CD4-positive, CD25-positive, alpha-beta regulatory T cell (primary cell): ENCODE data around the gene MADCAM1. TPM values are rescaled to one million over a fixed set of nuclear protein-coding genes. Genes with fewer than 3 reads are reported as not detected.

Experiments
- ATAC-seq, 2 donors: fragments of 150-1000 bp; cut with Tn5 transposase; one replicate each; pipeline ENCODE4 v1.10.0; 2021; ENCODE audit warnings: low read depth in 2 of 2, moderate number of reproducible peaks in 2 of 2, moderate library complexity in 1 of 2
- DNase-seq, 3 donors: peaks; one replicate each; pipeline versions ENCODE4 v3.0.0 to v3.0.0-alpha.2; 2012 to 2022; ENCODE audit warnings: mixed read lengths in 1 of 3
- H3K27ac ChIP-seq: one replicate; pipeline ENCODE4 v1.7.0; 2013; ENCODE audit warnings: mild to moderate bottlenecking, low read length; ENCODE audit not compliant: insufficient read depth, poor library complexity, severe bottlenecking
- H3K27me3 ChIP-seq: one replicate; pipeline ENCODE4 v1.7.0; 2013; ENCODE audit warnings: low read length; ENCODE audit not compliant: control insufficient read depth, insufficient read depth
- H3K36me3 ChIP-seq: one replicate; pipeline ENCODE4 v1.7.0; 2013; ENCODE audit warnings: mild to moderate bottlenecking, low read length, moderate library complexity; ENCODE audit not compliant: control insufficient read depth, insufficient read depth
- H3K4me1 ChIP-seq: 2 replicates; pipeline ENCODE4 v1.7.0; 2013; ENCODE audit warnings: mild to moderate bottlenecking, low read length; ENCODE audit not compliant: insufficient read depth, control insufficient read depth, poor library complexity, severe bottlenecking
- H3K4me3 ChIP-seq: one replicate; pipeline ENCODE4 v1.7.0; 2013; ENCODE audit warnings: low read depth, mild to moderate bottlenecking, low read length, moderate library complexity
- H3K9me3 ChIP-seq, 2 experiments: 1 replicate in 1 of 2; 2 replicates in 1 of 2; pipeline ENCODE4 v1.7.0; 2013; ENCODE audit warnings: low read length in 2 of 2, mild to moderate bottlenecking in 1 of 2, moderate library complexity in 1 of 2; ENCODE audit not compliant: control insufficient read depth in 2 of 2
- H3K27ac Mint-ChIP-seq, 3 donors: one replicate each; pipeline ENCODE4 v1.8.0; 2020 to 2022; ENCODE audit warnings: mild to moderate bottlenecking in 3 of 3, mixed read lengths in 3 of 3, moderate library complexity in 2 of 3
- H3K27me3 Mint-ChIP-seq: one replicate; pipeline ENCODE4 v1.8.0; 2022; ENCODE audit warnings: mild to moderate bottlenecking, mixed read lengths
- H3K36me3 Mint-ChIP-seq: one replicate; pipeline ENCODE4 v1.8.0; 2020; ENCODE audit warnings: mixed read lengths
- H3K4me1 Mint-ChIP-seq, 4 donors: one replicate each; pipeline ENCODE4 v1.8.0; 2020 to 2022; ENCODE audit warnings: mixed read lengths in 4 of 4, mild to moderate bottlenecking in 1 of 4
- H3K4me3 Mint-ChIP-seq, 4 donors: one replicate each; pipeline ENCODE4 v1.8.0; 2020 to 2022; ENCODE audit warnings: mild to moderate bottlenecking in 4 of 4, mixed read lengths in 4 of 4, moderate library complexity in 3 of 4
- H3K9me3 Mint-ChIP-seq, 7 donors: one replicate each; pipeline ENCODE4 v1.8.0; 2020 to 2022; ENCODE audit warnings: mixed read lengths in 7 of 7, mild to moderate bottlenecking in 3 of 7, moderate library complexity in 2 of 7
- polyA plus RNA-seq, 4 donors: library from polyadenylated mRNA; unstranded; fragments of 300-500 nt; fragmentation: Illumina TruSeq; gene quantifications; one replicate each; pipeline ENCODE4 v1.2.3, GENCODE V29; 2021
- total RNA-seq: library from RNA; stranded (reverse); gene quantifications from one replicate; pipeline ENCODE4 v1.2.3, GENCODE V29; 2022

MADCAM1 gene
- total and polyA plus RNA-seq, 5 donors from 2014 or later = 0.16 to 0.52 (median 0.32) TPM; not detected in 1

- Histone ChIP-seq H3K4me3 (no peak overlapping the region), H3K27me3 (no peaks in the 10 kb centered on the region), H3K27ac (no peak overlapping the region), H3K36me3 (peaks cover 23% of the 10 kb centered on the region), H3K9me3 (no peaks in the 10 kb centered on the region), H3K4me1 (peaks cover 18% of the 10 kb centered on the region)
- DNase-seq = no peak
- Mint-ChIP-seq H3K27me3 (no peaks in the 10 kb centered on the region), H3K4me1 (peaks cover 0 to 22% (median 6%) of the 10 kb centered on the region in 4 donors), H3K36me3 (peaks cover 5% of the 10 kb centered on the region), H3K4me3 (no peak overlapping the region), H3K27ac (no peak overlapping the region), H3K9me3 (no peaks in the 10 kb centered on the region)
- no peak for ATAC-seq
These were observed 40.0 kb downstream of the MADCAM1 start for GRCh38 chr19:536031-536880.

DNA sequence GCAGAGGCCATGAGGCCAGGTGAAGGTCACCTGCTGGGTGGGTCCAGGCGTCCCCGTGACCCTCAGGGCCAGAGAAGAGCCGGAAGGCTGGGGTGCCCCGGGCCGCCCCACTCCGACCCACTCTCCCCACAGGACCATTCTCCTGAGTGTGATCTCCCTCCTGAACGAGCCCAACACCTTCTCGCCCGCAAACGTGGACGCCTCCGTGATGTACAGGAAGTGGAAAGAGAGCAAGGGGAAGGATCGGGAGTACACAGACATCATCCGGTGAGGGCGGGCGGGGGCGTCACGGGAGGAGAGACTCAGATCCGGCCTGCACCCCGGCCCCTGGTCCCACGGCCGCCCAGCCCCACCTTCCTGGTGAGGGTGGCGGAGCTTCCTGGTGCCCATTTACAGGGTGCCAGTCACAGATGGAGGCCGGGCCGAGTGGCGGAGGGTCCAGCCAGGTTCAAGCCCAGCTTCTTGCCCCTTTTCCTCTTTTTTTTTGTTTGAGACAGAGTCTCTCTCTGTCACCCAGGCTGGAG is 40.7 kb downstream of the MADCAM1 start:
- peaks cover 5% of the 10 kb centered on the region for H3K36me3 Mint-ChIP-seq
- H3K36me3 ChIP-seq = peaks cover 23% of the 10 kb centered on the region
- no peak overlapping the region for H3K27ac Mint-ChIP-seq
- peaks cover 0 to 23% (median 6%) of the 10 kb centered on the region in 4 donors for H3K4me1 Mint-ChIP-seq
- H3K4me1 ChIP-seq = peaks cover 18% of the 10 kb centered on the region
- no peak overlapping the region for H3K4me3 Mint-ChIP-seq
- no peaks in the 10 kb centered on the region for H3K9me3 ChIP-seq
- no peaks in the 10 kb centered on the region for H3K9me3 Mint-ChIP-seq
- H3K4me3 ChIP-seq = no peak overlapping the region
- no peak overlapping the region for H3K27ac ChIP-seq
- ATAC-seq (no peak), DNase-seq (no peak)
- H3K27me3 ChIP-seq = no peaks in the 10 kb centered on the region
- no peaks in the 10 kb centered on the region for H3K27me3 Mint-ChIP-seq

DNA sequence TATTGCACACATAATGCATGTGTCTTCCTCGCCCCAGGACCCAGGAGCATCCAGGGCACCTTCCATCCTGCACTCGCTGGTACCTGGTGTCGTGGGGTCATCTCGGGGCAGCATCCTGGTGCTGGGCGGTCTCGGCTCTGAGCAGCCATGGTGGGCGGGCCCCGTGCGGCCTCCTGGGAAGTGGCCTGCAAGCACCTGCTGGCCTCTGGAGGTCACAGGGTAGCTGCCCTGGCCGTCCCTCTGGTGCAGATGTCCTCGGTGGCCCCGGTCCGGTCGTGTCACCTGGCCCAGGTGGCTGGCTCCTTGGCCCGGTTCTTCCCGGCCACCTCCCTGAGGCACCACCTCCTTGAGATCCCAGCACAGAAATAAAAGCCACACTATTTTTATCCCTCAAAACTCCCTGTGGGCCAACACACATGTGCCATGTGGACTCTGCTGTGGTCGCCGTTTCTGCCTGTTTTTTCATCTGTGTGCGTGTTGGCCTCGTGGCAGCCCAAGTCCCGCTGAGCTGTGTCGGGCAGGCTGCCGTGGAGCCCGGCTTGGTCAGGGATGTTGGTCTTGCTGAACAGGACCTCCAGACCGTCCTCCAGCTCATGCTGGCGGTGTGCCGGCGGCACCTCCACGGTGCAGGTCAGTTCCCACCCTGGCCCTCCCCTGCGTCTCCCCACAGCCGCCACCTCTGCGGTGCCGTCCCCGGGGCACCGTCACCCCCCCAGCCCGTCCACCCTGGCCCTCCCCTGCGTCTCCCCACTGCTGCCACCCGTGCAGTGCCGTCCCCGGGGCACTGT is 42.5 kb downstream of the MADCAM1 start:
- H3K4me3 ChIP-seq = no peak overlapping the region
- Mint-ChIP-seq H3K27me3 (no peaks in the 10 kb centered on the region), H3K27ac (no peak overlapping the region), H3K36me3 (peaks cover 5% of the 10 kb centered on the region), H3K9me3 (no peaks in the 10 kb centered on the region), H3K4me1 (peaks cover 0 to 20% (median 6%) of the 10 kb centered on the region in 4 donors), H3K4me3 (no peak overlapping the region)
- no peaks in the 10 kb centered on the region for H3K9me3 ChIP-seq
- DNase-seq = no peak
- ATAC-seq = no peak
- H3K27ac ChIP-seq = no peak overlapping the region
- H3K36me3 ChIP-seq = peaks cover 30% of the 10 kb centered on the region
- H3K27me3 ChIP-seq = no peaks in the 10 kb centered on the region
- H3K4me1 ChIP-seq = peaks cover 10% of the 10 kb centered on the region

DNA sequence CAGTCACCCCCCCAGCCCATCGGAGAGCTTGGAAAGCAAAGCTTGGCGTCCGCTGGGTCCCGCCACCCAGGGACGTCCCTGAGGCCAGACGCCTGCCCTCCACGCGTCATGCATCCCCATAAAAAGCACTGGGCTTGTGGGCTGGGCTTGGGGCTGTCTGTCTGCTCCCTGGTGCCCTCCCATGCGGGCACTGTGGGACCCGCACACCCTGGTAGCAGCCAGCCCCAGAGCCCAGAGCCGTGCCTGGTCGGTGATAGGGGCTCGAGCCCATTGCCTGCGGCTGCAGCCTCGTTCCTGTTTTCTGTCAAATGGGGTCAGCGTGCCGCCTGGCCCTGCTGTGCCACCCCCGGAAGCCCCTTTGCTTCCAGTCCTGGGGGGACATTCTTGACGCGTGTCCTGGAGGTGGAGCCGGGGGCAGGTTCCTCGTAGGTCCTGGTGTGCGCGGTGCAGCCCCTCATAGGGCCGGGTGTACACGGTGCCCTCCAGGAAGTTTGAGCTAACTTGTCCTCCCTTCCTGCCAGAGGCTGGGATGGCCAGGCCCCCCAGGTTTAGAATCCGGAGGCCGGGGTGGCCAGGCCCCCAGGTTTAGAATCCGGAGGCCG is 43.2 kb downstream of the MADCAM1 start:
- no peak overlapping the region for H3K27ac Mint-ChIP-seq
- Histone ChIP-seq H3K9me3 (no peaks in the 10 kb centered on the region), H3K27me3 (no peaks in the 10 kb centered on the region), H3K36me3 (peaks cover 30% of the 10 kb centered on the region), H3K27ac (no peak overlapping the region), H3K4me3 (no peak overlapping the region), H3K4me1 (peaks cover 14% of the 10 kb centered on the region)
- H3K9me3 Mint-ChIP-seq = no peaks in the 10 kb centered on the region
- no peak overlapping the region for H3K4me3 Mint-ChIP-seq
- H3K27me3 Mint-ChIP-seq = no peaks in the 10 kb centered on the region
- peaks cover 5% of the 10 kb centered on the region for H3K36me3 Mint-ChIP-seq
- ATAC-seq (no peak), DNase-seq (no peak)
- H3K4me1 Mint-ChIP-seq = peaks cover 0 to 24% (median 6%) of the 10 kb centered on the region in 4 donors

DNA sequence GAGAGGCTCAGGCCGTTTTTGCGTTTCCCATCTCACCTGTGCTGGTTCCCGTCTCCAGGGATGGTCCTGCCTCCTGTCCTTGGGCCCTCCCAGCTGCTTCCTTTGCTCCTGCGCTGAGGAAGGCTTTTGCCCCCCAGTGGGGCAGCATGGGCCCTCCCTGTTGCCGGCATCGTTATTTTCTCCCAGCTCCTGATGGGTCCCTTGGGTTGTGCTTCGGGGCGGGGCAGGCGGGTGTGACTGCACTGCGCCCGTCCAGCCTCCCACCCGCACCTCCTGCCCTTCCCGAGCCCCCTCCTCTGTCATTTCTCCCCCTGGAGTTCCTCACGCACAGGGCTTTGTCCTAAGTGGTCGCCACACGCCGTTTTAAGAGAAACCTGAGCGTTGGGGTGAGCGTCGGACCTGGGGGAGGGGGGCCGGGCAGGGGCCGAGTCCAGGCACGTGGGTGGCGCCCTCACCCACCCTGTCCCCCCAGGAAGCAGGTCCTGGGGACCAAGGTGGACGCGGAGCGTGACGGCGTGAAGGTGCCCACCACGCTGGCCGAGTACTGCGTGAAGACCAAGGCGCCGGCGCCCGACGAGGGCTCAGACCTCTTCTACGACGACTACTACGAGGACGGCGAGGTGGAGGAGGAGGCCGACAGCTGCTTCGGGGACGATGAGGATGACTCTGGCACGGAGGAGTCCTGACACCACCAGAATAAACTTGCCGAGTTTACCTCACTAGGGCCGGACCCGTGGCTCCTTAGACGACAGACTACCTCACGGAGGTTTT is 44.8 kb downstream of the MADCAM1 start:
- H3K36me3 ChIP-seq = peaks cover 30% of the 10 kb centered on the region
- no peaks in the 10 kb centered on the region for H3K9me3 Mint-ChIP-seq

GRCh38 chr19:541699-542098 is 45.4 kb downstream of the MADCAM1 start:
- Histone ChIP-seq H3K27me3 (no peaks in the 10 kb centered on the region), H3K4me3 (no peak overlapping the region), H3K27ac (no peak overlapping the region), H3K4me1 (peaks cover 20% of the 10 kb centered on the region), H3K9me3 (no peaks in the 10 kb centered on the region), H3K36me3 (peaks cover 23% of the 10 kb centered on the region)
- H3K27ac Mint-ChIP-seq = no peak overlapping the region
- no peak for DNase-seq
- ATAC-seq = no peak
- peaks cover 5% of the 10 kb centered on the region for H3K36me3 Mint-ChIP-seq
- H3K4me3 Mint-ChIP-seq = peak overlapping the region in 1 of 4 donors; percentile 15
- peaks cover 0 to 29% (median 6%) of the 10 kb centered on the region in 4 donors for H3K4me1 Mint-ChIP-seq
- no peaks in the 10 kb centered on the region for H3K27me3 Mint-ChIP-seq
- no peaks in the 10 kb centered on the region for H3K9me3 Mint-ChIP-seq

More for the DNA sequence above, 44.8 kb downstream of the MADCAM1 start:
- peaks cover 0 to 29% (median 6%) of the 10 kb centered on the region in 4 donors for H3K4me1 Mint-ChIP-seq
- Histone ChIP-seq H3K27me3 (no peaks in the 10 kb centered on the region), H3K9me3 (no peaks in the 10 kb centered on the region), H3K4me3 (no peak overlapping the region), H3K4me1 (peaks cover 20% of the 10 kb centered on the region), H3K27ac (no peak overlapping the region)
- H3K27ac Mint-ChIP-seq = no peak overlapping the region
- peaks cover 5% of the 10 kb centered on the region for H3K36me3 Mint-ChIP-seq
- DNase-seq (no peak), ATAC-seq (no peak)
- no peaks in the 10 kb centered on the region for H3K27me3 Mint-ChIP-seq
- H3K4me3 Mint-ChIP-seq = no peak overlapping the region
